UCSD-AML1 (cell line): Measurements from ENCODE around the gene PLPP1.

Source experiments
- DNase-seq: peaks from one replicate; lab custom pipeline; 2025; ENCODE audit not compliant: unreplicated experiment; lab: John Stamatoyannopoulos, UW

PLPP1 gene

GRCh38 chr5:55451976-55452375, 82.8 kb downstream of the PLPP1 start:
- DNase-seq = no peak

GRCh38 chr5:55450050-55450765, 84.6 kb downstream of the PLPP1 start:
- no peak for DNase-seq

DNA sequence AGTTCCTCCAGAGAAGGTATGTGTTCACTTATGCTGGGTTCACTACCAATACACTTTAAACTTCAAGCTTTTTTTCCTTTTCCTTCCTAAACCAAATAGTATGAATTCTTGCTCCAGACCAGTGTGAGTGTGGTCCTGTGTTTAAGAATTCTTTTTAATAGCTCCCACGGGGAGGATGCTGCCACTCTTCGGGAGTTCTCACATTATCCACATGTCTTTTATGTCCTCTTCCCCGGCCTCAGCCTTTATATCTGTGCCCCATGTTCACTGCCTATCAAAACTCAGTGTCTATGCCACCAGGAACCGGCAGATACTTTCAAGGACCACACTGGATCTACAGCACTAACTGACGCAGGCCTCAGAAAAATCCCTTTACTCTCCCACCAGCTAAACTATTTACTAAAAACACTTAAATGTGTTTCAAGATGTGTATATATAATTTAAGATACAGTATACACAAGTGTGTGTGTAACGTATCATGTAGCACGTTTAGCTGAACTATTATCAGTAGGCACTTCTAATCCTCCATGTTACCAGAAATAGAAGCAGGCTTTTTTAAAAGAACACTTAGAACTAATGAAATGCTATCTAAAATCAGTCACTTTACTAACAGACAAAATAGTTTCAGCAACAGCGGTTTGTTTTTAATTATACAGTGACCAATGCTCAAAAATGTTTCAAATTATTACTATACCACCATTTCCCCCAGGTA, 88.0 kb downstream of the PLPP1 start:
- no peak for DNase-seq

DNA sequence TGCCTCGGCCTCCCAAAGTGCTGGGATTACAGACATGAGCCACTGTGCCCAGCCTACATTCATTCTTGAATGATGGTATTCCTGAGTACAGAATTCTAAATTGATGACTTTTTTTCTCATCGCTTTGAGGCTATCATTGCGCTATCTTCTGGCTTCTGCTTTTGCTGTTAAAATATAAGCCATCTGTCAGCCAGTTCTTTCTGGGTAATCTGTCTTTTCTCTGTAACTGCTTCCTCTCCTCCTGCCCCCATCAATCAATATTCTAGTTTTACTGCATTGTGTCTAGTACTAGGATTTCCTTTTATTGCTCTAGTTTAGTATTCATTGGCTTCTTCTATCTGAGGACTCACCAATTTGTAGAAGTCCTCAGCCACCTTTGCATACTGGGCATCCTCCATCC, 89.0 kb downstream of the PLPP1 start:
- DNase-seq = no peak

DNA sequence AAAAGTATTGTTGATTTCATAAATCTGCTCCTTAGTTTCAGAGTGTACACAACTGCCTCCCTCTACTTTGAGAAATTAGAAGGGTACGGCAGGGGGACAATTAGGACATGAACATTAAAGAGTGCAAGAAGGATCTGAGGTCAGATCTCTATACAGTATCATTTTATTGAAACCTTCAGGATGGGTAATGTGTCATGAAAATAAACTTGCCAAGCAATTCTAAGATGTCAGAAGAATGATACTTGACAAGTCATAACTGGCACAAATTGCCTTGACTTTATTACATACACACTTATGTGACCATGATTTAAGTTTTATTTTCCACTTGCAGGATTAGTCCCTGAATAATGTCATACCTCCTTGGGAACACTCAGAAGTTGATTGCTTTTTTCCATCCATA, 92.8 kb downstream of the PLPP1 start:
- no peak for DNase-seq

DNA sequence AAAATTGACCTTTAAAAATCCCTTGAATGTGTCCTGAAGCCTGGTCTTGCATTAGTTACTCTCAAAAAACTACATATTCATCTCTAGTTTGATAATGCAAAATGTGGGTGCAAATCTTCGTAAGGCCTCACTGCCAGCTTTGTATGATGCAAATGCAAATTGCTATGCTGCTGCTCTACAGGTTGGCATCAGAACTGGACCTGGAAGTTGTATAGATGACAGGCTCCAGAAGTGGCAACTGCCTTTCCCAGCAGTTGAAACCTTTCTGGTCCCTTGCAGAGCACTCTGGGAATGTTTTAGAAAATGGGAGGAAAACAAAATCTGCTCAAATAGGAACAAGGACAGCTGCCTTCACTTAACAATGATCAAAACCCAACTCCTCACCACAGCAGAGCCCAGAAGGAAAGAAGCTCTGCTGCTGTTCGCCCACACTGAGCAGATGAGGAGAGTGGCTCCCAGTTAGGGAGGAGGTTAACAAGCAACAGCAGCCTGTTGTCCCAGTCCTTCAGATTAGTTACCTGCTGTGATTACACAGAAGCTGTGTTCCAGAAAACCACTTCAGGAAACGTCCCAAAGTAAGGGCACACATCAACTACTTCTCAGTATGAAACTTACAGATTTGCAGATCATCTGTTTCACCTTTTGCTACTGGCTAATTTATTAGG, 93.5 kb downstream of the PLPP1 start:
- no peak for DNase-seq

- no peak for DNase-seq
Observed at GRCh38 chr5:55440188-55440646, 94.5 kb downstream of the PLPP1 start.

GRCh38 chr5:55438998-55439397, 95.8 kb downstream of the PLPP1 start:
- no peak for DNase-seq

- DNase-seq = no peak
Observed at GRCh38 chr5:55437859-55438206, 96.9 kb downstream of the PLPP1 start.

- DNase-seq = no peak
Observed at GRCh38 chr5:55437452-55437851, 97.3 kb downstream of the PLPP1 start.

- DNase-seq = no peak
Observed at GRCh38 chr5:55432549-55432948, 102.2 kb downstream of the PLPP1 start.

GRCh38 chr5:55429613-55430253, 105.0 kb downstream of the PLPP1 start:
- no peak for DNase-seq

- no peak for DNase-seq
Observed at GRCh38 chr5:55429221-55429612, 105.5 kb downstream of the PLPP1 start.

DNA sequence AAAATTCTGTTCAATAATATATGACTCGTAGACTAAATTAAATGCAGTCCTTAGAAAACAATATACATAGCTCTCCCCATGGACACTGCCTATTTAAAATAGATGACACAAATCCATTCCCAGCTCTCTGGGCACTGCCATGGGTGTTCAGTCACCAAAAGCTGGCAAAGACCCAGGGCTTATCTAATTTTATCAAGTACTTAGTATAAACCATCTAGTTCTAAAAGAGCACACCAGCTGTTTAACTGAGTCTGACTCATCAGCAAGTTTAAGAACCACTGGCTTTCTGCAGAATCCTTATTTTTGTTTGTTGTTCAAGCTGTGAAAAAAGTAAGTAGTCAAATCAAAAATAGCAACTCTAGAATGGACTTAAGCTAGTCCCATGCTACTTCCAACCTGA, 107.6 kb downstream of the PLPP1 start:
- no peak for DNase-seq

GRCh38 chr5:55426455-55426854, 108.3 kb downstream of the PLPP1 start:
- DNase-seq = no peak

DNA sequence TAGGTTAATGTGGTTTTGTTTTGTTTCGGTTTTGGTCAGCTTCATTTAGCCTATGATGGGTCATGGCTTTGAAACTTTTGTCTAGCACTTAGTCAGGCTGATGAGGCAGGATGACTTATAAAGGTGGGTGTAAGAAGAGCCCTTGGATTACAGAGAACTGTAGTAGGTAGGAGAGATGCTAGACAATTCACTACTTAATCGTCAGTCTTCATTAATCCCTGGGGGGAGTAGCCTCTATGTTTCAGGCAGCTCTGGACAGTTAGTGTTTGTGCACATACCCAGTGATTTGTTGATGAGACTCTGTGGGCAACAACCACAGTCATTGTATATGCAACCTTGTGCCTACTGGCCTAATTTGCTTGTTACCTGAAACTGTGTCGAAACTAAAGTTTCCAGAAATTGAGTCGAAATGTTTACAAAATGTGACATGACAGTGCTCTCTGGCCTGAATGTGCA, 113.7 kb downstream of the PLPP1 start:
- DNase-seq = no peak

DNA sequence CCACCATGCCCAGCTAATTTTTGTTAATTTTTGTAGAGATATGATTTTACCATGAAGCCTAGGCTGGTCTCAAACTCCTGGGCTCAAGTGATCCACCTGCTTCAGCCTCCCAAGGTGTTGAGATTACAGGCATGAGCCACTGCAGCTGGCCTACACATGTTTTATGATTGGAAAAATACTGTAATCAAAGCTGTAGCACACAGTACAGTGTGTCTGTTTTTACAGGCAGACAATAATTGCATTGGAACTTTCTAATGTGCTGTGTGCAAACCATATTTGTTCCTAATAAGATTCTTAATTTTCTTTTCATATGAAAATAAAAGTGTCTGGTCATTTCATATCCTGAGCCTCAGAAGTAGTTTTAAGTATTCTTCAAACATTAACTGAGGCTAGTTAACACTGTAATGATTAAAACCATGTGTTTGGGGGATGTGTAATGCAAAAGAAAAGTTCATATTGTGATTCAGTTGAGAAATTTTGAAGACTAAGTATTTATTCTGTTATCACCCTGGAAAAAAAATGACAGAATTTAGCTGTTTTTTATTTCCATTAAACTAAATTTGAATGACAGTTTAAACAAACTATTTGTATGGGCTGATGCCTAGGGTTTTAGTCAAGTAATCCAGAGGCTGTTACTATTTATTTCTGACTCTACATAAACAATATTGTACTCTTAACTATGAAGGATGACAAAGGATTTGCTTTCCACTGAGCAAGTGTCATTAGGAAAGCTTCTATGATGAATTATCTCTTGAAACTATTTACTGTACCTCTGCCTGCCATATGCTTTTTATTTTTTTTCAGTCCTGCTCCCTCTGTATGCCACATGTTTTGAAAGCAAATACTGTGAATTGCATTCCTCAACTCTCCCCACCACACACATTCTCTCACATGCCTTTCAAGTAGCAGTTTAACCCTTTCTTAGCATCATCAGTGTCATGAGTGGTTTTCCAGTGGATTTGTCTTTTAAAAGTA, 115.5 kb downstream of the PLPP1 start:
- DNase-seq = no peak

DNA sequence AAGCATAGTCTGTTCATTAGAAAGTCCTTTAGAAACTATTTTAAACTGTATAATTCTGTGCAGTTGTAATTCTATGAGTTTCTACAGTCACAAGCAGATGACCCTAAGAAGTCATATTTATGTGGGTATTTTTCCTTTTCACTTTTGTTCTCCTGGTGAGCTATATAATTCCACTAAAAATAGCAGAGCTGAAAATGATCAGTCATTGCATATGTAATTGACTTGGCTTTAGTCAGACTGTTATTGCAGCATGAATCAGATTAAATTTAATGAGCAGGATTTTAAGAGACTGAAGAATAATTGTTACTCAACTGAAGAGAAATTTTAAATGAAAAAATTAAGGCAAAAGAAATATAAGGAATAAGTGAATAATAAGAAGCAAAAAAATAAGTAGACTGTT, 118.5 kb downstream of the PLPP1 start:
- DNase-seq = no peak

GRCh38 chr5:55415071-55415470, 119.7 kb downstream of the PLPP1 start:
- no peak for DNase-seq

- no peak for DNase-seq
Observed at GRCh38 chr5:55413644-55414043, 121.1 kb downstream of the PLPP1 start.
